GM19468 (cell line): ENCODE data around the gene MMD.
"Not testable (repeated sequence)": the region's sequence is repeated elsewhere in the genome, so short reads cannot be mapped to it uniquely, and the experiment has no call there.

Experiments used
- ATAC-seq: cut with Tn5 transposase; IDR thresholded peaks from one replicate; pipeline ENCODE4 v1.9.1; 2021; ENCODE audit warnings: mild to moderate bottlenecking, moderate library complexity, moderate number of reproducible peaks; ENCODE audit not compliant: unreplicated experiment; ENCODE audit errors: extremely low read depth

Gene MMD, protein sequence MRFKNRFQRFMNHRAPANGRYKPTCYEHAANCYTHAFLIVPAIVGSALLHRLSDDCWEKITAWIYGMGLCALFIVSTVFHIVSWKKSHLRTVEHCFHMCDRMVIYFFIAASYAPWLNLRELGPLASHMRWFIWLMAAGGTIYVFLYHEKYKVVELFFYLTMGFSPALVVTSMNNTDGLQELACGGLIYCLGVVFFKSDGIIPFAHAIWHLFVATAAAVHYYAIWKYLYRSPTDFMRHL

DNA sequence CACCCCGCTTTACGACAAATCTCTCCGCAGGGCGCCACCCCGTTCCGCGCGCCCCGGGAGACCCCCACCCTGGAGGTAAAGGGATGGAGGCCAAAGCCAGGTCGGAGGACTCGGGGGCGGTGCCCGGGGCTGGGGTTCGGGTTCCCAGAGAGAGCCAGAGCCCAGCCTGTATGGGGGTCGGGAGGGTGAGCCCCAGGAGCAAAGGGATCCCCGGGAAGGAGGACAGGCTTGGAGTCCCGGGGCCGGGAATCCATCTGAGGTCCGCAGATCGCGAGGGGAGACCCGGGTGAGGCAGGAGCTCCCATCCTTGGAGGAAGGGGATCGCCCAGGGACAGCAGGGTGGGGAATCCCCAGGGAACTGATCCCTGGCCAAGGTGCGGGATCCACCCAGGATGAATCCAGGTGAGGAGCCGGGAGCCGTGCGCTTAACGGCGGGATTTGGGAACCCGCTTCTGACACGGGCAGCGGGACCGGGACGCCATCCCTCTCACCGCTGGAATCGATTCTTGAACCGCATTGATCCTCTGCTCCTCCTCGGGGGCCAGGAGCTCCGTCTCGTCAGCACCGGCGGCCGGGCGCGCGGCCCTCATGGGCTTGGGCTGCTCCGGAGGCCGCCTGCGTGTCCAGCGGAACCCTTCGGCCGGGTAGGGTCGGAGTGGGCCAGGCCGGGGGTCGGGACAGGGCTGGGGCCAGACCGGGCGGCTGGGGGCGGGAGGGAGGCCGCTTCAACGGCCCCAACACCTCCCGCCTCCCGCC lies at the start of gene MMD:
TSS of gene MMD (minus strand) at position 657 of the 756 bp plus-strand sequence. CDS start at position 517, 140 bp downstream.
- no peak for ATAC-seq

DNA sequence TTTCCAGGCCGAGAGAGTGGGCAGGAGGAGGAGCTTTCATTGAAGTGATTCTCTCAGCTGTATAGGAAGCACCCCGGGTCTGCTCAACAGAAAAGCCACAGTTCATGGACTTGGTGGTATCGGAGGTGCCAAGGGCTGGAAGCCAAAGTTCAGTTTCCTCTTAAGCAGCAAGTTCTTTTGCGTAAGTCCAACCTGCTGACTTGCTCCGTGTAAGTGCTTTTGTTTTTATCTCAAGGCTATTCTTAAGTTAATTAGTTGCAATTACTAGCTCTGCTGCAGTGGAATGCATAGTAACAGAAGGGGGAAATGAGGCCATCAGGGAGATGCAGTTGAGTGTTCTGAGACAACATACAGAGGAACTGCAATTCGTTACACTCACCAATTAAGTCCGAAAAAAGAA lies 45.0 kb upstream of the MMD start:
- no peak for ATAC-seq

DNA sequence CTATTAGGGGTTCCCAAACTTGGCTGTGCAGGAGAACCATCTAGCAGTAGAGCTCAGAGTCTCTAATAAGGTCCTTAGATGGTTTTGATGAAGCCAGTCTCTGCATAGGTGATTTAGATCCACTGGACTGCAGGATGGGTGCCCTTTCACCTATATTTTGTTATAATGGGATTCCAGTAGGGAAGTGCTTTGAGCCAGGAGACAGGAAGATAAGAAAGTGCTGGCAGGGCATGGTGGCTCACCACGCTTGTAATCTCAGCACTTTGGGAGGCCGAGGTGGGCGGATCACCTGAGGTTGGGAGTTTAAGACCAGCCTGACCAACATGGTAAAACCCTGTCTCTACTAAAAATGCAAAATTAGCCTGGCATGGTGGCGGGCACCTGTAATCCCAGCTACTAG lies 44.1 kb upstream of the MMD start:
- ATAC-seq = not testable (repeated sequence)

DNA sequence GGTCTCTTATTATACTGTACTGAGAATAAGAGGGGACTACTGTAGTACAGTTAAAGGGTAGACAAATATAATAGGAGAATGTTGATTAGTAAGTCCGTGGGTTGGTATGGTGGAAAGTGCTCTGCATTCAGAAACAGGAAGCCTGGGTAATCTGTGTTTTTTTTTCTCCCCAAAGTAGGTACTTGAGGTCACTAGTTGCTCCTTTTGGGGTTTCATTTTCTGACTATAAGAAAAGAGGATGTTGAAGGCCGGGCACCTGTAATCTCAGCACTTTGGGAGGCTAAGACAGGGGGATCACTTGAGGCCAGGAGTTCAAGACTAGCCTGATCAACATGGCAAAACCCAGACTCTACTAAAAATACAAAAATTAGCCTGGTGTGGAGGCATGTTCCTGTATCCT lies 42.0 kb upstream of the MMD start:
- ATAC-seq = peak; percentile 55

DNA sequence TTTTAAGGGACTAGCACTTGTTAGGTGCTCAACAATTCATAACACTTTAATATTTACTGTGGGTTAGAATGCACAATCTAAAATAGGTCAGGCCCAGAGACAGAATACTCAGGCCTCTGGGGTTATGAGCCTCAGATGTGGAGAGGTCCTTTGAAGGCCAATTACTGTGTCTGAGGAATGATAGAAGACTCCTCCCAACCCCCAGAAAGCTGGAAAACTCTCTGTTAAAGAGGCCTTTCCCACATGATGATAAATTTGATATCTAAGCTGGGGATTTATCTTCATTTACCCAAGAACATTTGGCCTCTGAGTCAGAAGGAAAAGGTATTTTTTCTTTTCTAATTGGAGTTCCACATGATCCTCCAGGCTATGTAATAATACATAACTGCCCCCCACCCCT lies 41.1 kb upstream of the MMD start:
- ATAC-seq = no peak

DNA sequence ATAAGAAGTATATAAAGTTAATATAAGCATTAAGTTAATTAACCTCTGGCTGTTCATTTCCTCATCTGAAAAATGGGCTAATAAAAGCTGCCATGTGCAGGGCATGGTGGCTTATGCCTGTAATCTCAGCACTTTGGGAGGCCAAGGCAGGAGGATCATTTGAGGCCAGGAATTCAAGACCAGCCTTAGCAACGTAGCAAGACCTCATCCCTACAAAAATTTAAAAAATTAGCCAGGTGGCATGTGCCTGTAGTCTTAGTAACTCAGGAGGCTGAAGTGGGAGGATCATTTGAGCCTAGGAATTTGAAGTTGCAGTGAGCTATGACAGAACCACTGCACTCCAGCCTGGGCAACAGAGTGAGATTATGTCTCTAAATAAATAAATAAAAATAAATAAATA lies 40.6 kb upstream of the MMD start:
- no peak for ATAC-seq

DNA sequence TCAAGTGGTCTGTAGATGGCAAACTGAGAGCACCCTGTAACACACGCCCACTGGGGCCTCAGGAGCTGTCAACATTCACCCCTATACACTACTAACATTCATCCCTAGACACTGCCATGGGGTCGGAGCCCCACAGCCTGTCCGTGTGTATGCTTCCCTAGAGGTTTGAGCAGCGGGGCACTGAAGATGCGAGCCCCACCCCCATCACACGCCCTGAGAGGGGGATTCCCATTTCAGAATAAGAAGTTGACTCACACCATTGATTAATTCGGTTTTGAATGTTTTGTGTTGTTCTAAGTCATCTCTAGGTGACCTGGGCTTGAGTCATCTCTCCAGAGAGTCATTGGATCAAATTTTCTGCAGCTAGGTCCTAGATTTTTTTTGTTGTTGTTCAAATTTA lies 37.3 kb upstream of the MMD start:
- no peak for ATAC-seq

DNA sequence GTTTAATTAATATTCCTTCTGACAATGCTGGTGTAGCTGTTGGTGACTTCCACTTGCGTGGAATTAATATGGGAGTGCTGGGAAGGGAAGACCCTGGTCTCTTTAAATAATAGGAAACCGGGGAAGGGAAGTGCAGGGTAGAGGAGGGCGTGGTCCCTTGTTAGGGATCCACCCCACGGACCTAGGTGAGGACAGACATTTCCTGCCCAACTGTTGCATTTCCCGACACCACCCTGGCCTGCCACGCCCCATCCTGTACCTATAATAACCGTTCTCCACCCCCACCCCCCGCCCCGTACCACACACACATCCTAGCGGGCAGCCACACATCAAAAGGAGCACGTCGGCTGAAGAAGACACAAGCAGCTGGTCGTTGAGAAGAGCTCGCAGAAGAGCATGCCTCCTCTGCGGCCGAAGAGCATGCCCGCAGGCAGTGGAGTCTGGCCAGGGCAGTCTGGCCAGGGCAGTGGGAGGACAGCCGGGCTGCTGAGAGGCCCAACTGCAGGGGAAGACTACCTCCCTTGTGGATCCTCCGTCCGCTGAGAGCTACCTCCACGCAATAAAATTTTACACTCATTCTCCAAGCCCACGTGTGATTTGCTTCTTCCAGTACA lies 36.8 kb upstream of the MMD start:
- ATAC-seq = no peak

DNA sequence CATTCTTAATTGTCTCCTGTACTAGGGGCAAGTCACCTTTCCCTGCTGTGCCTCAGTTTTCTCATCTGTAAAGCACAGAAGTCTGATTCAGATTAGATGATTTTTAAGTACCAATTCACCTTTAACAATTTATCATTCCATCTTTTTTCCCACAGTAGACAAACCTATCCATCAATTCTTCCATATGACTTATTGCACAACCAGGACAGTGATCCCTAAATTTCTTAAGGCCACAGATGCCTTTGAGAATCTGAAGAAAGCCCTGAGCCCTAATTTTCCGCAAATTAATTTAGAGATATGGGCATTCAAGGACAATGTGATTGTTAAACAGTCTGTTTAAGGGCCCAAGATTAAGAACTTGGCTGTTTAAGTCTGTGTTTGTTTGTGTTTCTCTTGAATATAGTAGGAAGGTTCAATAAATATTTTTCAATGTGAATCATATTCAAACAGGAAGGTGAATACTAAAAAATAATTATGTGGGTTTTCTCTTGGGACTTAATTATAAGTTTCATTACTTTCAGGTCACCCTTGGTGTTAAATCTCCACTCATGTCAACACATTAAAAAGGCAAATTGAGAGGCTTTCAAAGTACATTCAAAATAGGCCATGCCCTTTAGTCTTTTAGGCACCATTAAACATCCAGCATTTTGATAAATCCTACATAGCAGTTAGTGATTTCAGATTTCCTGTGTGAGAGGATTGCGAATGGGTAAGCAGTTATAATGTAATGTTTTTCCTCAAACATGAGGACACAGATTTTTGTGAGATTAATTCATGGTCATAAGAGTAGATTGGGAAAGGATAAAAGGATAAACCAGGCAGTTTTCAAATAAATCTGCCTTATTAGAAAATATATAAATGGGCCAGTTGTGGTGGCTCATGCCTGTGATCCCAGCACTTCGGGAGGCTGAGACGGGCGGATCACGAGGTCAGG lies 34.9 kb upstream of the MMD start:
- ATAC-seq = no peak

DNA sequence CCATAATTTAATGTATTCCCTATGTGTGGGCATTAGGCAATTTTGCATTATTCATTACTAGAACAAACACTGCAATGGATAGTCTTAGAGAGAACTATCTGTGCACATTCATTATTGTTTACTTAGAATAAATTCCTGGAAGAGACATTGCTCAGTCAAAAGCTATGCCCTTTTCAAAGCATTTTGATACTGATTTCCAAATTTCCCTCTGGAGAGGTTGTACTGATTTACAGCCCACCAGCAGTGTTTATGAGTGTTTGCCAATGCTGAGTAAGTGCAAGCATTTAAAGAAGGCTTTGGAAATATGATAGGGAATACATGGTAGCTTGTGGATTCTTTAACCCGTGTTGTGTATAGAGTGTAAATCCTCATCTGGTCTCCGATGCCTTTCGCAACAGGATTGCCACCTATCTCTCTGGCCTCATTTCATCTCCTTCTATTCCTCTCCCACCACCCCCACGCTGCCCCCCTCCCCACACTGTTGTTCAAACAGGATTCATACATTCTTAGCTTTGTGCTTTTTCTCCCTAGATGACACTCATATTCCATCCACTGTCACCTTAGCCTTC lies 33.4 kb upstream of the MMD start:
- no peak for ATAC-seq

DNA sequence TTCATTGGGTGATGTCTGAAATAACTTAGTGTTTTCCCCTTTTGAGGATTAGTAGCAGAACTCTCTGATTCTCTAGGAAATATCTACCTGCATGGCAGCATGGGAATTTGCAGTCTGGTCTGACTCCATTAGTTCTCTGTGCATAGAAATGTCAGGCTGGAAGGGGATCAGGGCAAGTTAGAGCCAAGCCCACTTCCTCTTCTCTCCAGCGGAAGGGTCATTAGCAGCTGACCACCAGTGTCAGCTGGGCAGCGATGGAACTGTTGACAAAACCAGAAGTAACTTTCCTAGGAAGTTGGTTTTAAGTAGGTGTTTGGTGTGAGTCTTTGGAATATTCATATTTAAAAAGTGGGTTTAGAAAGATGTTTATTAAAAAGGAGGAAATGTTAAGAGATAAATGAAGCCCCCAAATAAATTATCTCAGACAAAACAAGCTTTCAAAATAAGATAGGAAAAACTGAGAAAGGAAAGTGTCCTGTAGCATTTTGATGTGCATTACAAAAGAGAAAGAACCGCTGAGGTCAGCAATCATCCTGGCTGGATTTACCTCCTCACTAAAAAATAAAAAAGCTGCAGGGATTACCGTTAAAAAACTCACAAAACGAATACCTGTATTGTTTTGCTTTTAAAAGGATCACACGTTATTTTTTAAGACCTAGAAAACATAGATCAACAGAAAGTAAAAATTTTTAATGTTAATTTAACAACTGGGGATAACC lies 32.4 kb upstream of the MMD start:
- no peak for ATAC-seq

DNA sequence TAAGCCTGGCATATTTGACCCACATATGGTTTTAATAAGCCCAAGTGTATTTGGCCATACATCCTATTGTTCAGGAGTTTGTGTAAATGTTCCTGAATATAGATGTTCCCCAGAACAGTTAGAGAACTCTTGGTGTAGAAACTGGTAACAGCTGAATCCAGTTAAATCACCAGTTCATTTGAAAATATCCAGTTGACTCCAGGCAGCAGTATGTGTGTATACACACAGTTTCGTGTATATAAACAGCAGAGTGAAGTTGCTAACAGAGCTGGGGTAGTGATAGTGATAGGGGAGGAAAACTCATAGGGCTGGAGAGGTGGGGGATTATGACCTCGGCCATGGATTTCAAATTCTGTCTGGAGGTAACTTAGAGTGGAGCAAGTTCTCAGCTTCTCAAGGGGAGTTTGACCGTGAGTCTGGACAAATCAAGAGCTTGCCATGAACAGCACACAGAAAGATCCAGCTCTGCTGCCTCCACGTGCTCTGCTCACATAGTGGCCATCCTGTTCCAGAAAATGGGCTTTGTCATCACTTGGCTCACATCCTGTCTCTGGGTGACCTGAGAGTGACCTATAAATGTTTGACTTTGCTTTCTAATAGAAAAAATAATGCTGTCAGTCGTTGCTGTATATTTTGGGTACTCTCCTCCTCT lies 30.6 kb upstream of the MMD start:
- no peak for ATAC-seq

DNA sequence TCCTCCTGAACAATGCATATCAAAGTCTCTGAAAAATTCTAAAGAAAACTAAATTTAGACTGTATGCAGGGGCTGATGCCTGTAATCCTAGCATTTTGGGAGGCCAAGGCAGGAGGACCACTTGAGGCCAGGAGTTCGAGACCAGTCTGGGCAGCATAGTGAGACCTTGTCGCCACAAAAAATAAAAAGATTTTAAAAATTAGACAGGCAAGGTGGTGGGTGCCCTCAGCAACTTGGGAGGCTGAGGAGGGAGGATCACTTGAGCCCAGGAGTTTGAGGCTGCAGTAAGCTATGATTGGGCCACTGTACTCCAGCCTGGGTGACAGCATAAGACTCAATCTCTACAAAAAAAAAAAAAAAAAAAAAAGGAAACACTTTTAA lies 30.1 kb upstream of the MMD start:
- ATAC-seq = no peak

DNA sequence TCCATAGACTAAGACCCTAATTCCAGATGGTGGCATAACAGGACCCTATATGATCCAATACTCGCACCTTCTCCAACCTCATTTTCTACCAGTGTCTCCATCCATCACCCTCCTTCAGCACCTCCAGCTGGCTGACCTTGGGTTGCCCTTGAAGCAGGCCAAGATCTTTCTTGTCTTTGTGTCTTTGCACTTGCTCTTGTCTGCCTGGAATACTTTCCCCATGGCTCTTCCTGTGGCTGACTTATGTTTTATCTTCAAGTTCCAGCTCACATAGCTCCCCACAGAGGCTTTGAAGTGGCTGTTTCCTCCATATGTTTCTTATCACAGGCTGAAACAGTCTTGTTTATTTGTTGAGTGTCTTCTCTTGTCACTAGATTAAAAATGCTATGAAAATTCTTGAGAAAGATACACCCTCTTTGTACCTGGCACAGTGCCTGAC lies 29.6 kb upstream of the MMD start:
- ATAC-seq = no peak

DNA sequence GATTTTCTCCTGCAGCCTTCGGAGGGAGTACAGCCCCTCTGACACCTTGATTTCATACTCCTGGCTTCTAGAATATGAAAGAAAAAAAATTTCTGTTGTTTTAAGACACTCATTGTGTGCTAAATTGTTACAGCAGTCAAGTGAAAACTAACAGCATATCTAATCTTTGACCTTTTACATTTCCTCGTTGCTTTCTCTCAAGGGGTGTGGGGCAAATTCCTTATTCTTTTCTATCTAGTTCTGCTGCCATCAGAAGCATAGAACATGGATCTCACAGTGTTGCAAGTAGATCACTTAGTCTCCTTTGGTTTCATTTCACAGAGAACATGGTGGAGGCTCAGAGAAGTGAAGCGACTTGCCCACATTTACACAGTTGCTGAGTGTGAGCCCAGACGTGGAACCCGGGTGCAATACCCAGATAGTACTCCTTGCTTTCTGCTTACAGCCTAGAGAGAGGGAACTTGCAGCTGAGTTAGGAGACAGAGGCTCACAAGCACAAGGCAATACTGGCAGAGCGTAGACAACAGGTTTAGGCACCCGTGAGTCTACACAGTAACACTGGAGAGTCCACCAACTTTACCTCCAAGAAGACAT lies 28.7 kb upstream of the MMD start:
- no peak for ATAC-seq

DNA sequence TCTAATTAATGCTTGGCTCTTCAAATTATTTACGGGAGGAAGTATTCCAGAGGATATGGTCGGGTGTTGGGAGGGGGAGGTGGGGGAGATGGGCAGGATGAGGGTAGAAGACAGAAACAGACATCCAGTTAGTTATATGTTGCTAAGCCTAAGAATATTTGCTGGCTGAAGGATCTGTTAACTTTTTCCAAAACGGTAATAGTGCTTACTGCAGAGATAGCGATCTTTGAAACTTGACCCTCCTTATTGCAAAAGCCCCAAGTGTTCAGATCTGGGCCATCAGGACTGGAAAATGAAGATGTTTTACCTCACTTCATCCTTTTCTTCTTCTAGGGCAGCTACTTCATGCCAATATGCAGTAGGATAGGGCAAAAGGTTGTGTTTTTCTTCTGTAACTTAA lies 27.0 kb upstream of the MMD start:
- ATAC-seq = no peak

DNA sequence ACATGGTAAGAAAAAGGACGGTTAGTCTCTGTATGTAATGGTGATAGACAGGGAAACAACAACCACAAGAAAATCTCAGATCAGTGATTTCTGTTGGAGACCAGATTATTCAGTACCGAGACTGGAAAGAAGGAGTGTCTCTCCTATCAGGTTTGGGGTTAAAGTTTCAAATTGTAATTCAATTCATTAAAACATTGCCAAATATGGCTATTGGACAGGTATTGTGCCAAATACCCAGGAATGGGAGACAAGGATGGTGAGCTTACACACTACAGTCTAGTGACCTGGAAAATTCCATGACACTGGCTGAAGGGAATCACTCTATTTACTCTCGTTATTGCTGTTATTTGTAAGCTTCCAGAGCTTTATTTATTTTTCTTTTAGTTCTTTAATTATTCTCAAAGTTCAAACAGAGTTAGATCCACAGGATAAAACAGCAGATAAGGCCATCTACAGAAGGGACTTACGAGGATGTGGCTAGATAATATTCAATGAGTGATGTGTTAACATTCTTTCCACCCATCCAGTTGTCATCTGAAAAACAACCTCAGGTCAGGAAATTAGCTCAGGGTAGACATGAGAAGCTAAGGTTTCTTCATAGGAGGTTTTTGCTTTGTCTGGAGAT lies 25.1 kb upstream of the MMD start:
- no peak for ATAC-seq

DNA sequence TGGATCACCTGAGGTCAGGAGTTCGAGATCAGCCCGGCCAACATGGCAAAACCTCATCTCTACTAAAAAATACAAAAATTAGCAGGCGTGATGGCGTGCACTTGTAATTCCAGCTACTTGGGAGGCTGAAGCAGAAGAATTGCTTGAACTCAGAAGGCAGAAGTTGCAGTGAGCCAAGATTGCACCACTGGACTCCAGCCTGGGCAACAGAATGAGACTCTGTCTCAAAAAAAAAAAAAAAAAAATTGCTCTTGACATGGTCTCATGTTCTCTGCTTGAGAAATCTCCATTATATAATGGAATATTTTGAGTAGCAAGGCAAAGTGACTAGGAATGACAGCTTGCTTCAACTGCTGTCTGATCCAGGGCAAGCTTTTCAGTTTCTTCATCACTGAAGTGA lies 24.4 kb upstream of the MMD start:
- ATAC-seq = not testable (repeated sequence)
